ENCODE data around the gene IL12RB2.

The IL12RB2 gene

DNA sequence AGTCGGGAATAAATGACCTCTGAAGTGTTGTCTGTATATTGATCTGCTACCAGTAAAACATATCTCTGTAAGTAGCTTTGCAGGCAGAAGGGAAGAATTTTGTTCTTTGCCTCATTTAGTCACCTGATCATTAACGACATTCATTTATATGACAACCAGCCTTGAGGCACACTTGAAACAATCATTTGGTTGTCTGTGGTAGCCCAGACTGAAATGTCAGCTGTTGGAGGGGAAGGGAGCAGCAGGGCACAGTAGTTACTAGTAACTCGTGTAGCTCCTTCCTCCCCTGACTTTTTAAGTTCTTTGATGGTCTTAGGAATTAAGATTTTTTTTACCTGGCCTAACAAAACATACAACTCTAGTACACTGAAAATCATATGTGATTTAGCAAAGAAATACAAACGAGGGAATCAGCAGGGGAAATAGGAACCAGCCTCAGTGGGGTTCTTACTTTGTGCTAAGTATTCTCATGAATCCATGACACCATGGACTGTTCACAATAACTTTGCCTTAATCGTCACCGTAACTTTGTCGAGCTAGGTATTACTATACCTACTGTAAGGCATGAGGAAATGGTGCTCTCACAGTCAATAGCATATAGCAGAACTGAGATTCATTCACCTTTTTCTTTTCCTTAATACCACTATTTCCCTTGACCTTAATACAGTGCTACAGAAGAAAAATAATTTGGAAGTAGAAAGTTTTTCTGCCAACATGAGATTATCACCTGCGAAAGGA, 6.4 kb downstream of the IL12RB2 start:
- DNase-seq = no peak

GRCh38 chr1:67314696-67315095, 7.0 kb downstream of the IL12RB2 start:
- DNase-seq = no peak

DNA sequence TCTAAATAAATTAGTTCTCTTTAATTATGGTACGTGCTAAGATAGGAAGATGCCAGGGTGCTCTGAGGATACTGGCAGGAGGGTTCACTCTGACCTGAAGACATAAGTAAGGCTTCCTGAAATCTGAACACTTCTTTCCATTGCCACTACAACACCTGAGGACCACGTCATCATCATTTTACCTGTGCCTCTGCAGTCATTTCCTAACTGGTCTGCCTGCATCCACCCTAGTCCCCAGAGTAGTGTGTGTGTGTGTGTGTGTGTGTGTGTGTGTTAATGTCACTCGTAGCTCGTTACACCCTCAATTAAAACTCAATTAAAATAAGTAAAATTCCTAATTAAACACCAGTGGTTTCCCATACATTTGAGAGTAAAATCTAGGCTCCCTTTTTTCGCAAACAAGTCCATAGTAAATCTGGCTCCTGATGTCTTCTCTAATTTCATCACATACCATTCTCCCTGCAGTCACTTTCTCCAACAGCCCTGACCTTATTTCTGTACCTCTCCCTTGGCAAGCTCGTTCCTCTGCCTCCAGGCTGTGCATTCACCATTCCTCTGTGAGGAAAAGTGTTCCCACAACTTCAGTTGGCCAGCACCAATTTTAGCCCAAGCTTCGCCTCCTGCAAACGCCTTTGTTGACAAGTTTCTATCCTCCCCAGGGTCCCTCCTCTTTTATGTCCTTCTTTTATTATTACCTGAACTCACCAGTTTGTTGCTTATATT, 8.7 kb downstream of the IL12RB2 start:
- no peak for DNase-seq

DNA sequence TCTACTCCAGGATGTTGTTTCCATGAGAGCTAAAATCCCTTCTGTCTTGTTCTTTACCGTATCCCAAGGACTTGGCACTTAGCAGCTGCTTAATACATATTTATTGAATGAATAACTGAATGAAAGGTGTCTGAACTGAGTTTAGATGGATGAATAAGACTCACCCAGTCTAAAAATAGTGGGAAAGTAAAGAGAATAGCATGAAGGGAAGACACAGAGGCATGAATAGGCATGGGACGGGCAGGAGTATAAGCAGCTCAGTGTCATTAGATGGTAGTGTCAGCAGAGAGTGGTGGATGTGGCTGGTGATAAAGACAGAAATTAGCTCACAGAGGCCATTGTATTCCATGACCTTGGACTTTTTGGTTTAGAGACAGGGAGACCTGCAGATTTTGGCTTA, 9.2 kb downstream of the IL12RB2 start:
- DNase-seq = no peak

- DNase-seq = no peak
Observed at GRCh38 chr1:67317803-67318202, 10.1 kb downstream of the IL12RB2 start.

DNA sequence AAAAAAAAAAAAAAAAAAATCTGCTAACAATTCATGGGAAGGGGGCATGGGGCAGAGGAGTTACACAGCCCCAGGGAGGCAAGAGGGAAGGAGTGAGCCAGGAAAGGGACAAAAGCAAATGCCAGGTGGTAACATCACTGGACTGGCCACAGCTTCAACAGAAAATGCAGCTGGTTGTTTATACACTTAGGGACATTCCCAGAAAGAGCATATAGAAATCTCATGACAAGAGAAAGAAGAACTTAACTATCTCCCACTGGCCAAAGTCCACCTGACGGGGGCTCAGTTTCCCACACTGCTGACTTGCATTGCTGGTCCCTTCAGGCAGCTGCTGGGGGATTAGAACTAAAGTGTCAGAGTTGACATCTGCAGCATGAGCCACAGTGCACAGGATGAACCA, 14.8 kb downstream of the IL12RB2 start:
- DNase-seq = no peak

- DNase-seq = no peak
Observed at GRCh38 chr1:67323087-67323486, 15.4 kb downstream of the IL12RB2 start.

GRCh38 chr1:67324068-67324467, 16.4 kb downstream of the IL12RB2 start:
- no peak for DNase-seq

DNA sequence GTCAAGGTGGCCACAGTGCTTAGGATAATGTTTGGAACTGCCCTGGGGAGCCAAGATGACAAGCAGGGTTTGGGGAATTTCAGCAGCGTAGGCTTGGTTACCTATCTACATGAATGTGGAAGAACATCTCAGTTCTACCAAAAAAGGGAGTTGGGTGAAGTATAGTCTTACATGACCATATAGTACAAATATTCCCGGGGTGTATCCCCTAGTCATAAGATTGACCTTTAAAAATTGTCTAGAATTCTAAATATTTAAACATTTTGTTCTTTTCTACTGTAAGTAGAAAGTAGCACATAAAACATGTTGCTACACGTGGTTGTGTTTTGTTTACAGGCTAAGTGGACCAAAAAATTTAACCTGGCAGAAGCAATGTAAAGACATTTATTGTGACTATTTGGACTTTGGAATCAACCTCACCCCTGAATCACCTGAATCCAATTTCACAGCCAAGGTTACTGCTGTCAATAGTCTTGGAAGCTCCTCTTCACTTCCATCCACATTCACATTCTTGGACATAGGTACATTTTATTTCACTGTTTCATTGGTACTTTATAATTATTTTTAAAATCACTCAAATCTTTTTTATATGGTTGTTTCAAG, 20.3 kb downstream of the IL12RB2 start:
- no peak for DNase-seq

DNA sequence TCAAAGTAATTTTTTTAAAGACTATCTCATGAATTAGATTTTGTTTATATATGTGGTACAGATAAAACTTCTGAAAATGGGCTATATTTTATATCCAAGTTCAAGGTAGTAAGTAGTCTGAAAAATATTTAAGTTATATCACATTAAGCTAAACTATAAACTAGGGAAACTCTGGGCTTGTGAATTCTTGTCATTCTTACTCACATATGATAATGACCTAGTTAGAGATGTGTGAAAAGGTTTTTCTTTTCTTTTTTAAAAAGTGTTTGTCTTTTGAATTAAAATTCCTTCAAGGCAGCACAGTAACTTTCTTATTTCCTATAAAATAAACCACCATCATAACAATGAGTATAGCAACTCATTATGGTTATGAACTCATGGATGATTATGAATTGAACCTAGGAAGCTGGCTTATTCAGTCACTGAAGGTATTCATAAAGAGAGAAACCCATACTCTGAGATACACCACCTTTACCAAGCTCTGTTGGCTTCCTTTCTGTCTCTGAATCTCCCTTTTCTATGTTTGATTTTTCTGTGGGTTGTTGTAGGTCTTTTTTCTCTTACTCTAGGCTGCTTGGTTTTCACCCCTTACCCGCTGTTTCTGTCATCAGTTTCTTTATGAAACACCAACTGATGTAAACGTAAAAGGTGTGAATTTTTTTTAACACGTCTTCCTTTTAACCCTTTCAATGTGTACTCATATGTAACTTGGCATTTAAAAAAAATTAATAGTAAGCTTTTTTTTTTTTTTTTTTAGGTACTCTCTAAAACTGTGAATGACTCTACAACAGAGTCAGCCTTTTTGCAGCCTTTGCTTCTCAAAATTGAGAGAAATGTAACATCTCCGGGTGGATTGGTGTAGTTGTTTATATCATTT, 25.2 kb downstream of the IL12RB2 start:
- no peak for DNase-seq

- DNase-seq = no peak
Observed at GRCh38 chr1:67333603-67334002, 25.9 kb downstream of the IL12RB2 start.

DNA sequence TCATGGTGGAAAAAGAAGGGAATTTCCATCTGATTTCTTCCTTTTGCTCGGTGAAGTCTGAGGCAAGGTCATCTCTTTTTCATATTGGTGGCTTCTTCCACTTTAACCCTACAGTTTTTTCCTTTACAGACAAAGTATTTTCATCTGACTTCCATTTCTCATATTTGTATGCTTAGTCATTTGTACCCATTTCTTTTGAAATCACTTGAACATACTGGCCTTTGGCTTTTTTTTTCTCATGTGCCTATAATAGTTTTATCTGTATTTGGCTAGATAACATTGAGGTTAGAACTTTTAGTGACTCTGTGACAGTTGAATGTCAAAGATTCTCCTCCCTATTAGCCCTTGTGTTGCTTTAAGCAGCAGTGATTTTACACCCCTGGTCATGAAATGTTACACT, 27.7 kb downstream of the IL12RB2 start:
- DNase-seq = no peak

GRCh38 chr1:67336157-67336556, 28.5 kb downstream of the IL12RB2 start:
- no peak for DNase-seq

- DNase-seq = no peak
Observed at GRCh38 chr1:67336783-67337182, 29.1 kb downstream of the IL12RB2 start.

DNA sequence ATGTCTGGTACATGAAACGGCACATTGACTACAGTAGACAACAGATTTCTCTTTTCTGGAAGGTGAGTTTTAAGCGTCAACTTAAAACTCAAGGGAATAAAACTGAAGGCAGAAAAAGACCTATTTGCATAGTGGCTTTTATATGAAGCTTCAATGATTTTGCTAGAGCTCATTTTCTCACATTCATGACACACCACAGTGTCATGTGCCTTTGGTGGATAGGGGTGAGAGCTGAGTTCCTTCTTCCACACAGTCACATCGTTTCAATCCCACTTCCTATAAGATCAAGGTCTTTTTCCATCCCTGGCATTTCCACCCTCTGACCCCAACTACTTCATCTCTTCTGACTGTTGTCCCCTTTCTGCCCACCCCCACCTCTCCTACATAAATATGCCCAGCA, 31.0 kb downstream of the IL12RB2 start:
- no peak for DNase-seq

GRCh38 chr1:67339623-67340343, 32.1 kb downstream of the IL12RB2 start:
- DNase-seq = no peak

GRCh38 chr1:67342076-67342890, 34.6 kb downstream of the IL12RB2 start:
- no peak for DNase-seq

DNA sequence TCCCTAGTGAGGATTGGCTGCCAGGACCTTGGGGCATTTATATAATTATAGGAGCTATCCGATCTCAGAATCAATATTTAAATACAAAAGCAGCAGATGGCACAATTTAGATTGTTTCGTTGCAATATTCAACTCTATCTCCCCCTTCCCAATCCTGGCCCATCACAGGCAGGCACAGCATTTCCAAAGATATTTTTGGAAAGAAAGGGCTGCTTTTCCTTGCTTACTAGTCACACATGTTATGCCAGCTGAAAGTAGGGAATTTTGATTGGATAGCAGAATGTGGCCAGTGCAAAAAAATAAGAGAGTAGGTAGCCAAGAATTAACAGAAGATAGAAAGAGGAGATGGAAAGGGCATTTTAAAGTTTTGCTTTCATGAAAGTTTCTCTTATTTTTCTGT, 37.9 kb downstream of the IL12RB2 start:
- DNase-seq = no peak

- no peak for DNase-seq
Observed at GRCh38 chr1:67346982-67347381, 39.3 kb downstream of the IL12RB2 start.

DNA sequence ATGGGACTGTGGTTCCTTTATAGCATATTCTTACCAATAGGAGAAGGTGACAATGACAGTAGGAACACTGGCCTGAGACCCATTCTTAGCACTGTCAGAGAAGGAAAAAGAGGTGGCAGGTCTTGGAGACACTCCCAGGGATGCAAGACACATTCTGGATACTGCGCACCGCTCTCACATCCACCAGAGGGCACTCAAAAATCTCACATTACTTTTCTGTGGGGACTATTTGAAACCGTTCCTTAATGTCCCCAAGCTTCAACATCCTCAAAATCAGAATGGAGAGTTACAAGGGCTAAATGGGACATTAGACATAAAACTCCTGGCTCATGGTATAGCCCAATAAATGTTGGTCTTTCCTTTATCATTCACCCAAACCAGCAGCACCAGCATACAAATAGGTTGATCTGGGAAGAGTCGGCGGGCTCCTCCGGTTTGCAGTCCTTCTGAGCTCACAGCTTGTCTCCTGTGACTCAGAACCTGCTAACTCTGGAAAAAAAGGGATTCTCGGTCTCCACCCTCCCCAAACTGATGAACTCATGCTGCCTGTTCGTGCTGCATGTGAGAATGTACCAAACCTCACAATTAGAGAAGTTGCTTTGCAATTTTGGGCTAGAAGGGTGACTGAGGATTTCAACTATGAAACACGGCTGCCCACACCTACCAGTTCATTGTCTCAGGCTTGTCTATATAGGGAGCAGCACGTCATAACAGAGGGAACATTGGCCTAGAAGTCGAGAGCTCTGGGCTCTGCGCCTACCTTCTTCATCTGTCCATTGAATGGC, 40.2 kb downstream of the IL12RB2 start:
- DNase-seq = peak; percentile 47

Data from NCI-H345 (cell line).